SK-N-SH treated with all-trans-retinoic acid at 6 μM for 48 hours (cell line): ENCODE measurements around the gene MYH14.

ENCODE experiments used
- ATAC-seq: fragments of 200-7000 bp; cut with Tn5 transposase; 3 replicates; pipeline ENCODE4 v1.9.1; 2020; ENCODE audit warnings: mild to moderate bottlenecking, moderate library complexity
- ARNTL ChIP-seq: fragments of 450-650 bp; formaldehyde crosslinking; IDR thresholded peaks from 2 replicates; pipeline ENCODE4 v1.5.0; 2020; ENCODE audit warnings: low read depth, mild to moderate bottlenecking, moderate library complexity, borderline replicate concordance
- CREB5 ChIP-seq: fragments of 250-450 bp; sonication (Bioruptor Pico); IDR thresholded peaks from 2 replicates; pipeline ENCODE4 v1.5.1; 2020; ENCODE audit warnings: low read depth, mild to moderate bottlenecking, moderate library complexity
- CSDC2 ChIP-seq: fragments of 250-450 bp; sonication (Bioruptor Pico); IDR thresholded peaks from 2 replicates; pipeline ENCODE4 v1.5.0; 2020; ENCODE audit warnings: mild to moderate bottlenecking, moderate library complexity
- CSRNP3 ChIP-seq: fragments of 250-450 bp; sonication (Bioruptor Pico); IDR thresholded peaks from 2 replicates; pipeline ENCODE4 v1.5.1; 2021; ENCODE audit warnings: mild to moderate bottlenecking, moderate library complexity
- ESRRG ChIP-seq: fragments of 250-450 bp; sonication (Bioruptor Pico); IDR thresholded peaks from 2 replicates; pipeline ENCODE4 v1.6.1; 2021; ENCODE audit warnings: mild to moderate bottlenecking
- GLIS3 ChIP-seq: fragments of 250-450 bp; sonication (Bioruptor Pico); IDR thresholded peaks from 2 replicates; pipeline ENCODE4 v1.5.0; 2020; ENCODE audit warnings: mild to moderate bottlenecking, moderate library complexity
- ISL1 ChIP-seq: fragments of 250-450 bp; sonication (Bioruptor Pico); IDR thresholded peaks from 2 replicates; pipeline ENCODE4 v2.1.2; 2022; ENCODE audit warnings: mild to moderate bottlenecking, moderate library complexity
- OSR1 ChIP-seq: fragments of 250-450 bp; sonication (Bioruptor Pico); IDR thresholded peaks from 2 replicates; pipeline ENCODE4 v1.8.0; 2022; ENCODE audit warnings: moderate library complexity, mild to moderate bottlenecking, inconsistent platforms
- POU6F1 ChIP-seq: fragments of 250-450 bp; sonication (Bioruptor Pico); IDR thresholded peaks from 2 replicates; pipeline ENCODE4 v1.8.0; 2021; ENCODE audit warnings: low read depth, mild to moderate bottlenecking, moderate library complexity, borderline replicate concordance
- RARB ChIP-seq: fragments of 250-450 bp; sonication (Bioruptor Pico); IDR thresholded peaks from 2 replicates; pipeline ENCODE4 v1.8.0; 2021; ENCODE audit warnings: mild to moderate bottlenecking, moderate library complexity
- SNAI2 ChIP-seq: fragments of 250-450 bp; sonication (Bioruptor Pico); IDR thresholded peaks from 2 replicates; pipeline ENCODE4 v1.5.0; 2020; ENCODE audit warnings: mild to moderate bottlenecking, moderate library complexity
- TCF4 ChIP-seq: fragments of 250-450 bp; sonication (Bioruptor Pico); IDR thresholded peaks from 2 replicates; pipeline ENCODE4 v1.8.0; 2021; ENCODE audit warnings: mild to moderate bottlenecking, moderate library complexity, borderline replicate concordance
- ZC3H10 ChIP-seq: fragments of 250-450 bp; sonication (Bioruptor Pico); IDR thresholded peaks from 2 replicates; pipeline ENCODE4 v1.5.1; 2021; ENCODE audit warnings: mild to moderate bottlenecking, moderate library complexity
- ZFP3 ChIP-seq: fragments of 250-450 bp; sonication (Bioruptor Pico); IDR thresholded peaks from 2 replicates; pipeline ENCODE4 v1.5.0; 2020; ENCODE audit warnings: mild to moderate bottlenecking, moderate library complexity
- ZFP30 ChIP-seq: fragments of 450-650 bp; formaldehyde crosslinking; IDR thresholded peaks from 2 replicates; pipeline ENCODE4 v1.5.0; 2022; ENCODE audit warnings: mild to moderate bottlenecking, moderate library complexity
- ZNF565 ChIP-seq: fragments of 450-650 bp; formaldehyde crosslinking; conservative IDR thresholded peaks from 2 replicates; pipeline ENCODE4 v1.5.0; 2020; ENCODE audit warnings: low read depth, mild to moderate bottlenecking, moderate library complexity
- ZNF70 ChIP-seq: fragments of 450-650 bp; formaldehyde crosslinking; IDR thresholded peaks from 2 replicates; pipeline ENCODE4 v1.5.0; 2020; ENCODE audit warnings: mild to moderate bottlenecking, moderate library complexity
- ZNF8 ChIP-seq: fragments of 450-650 bp; formaldehyde crosslinking; IDR thresholded peaks from 2 replicates; pipeline ENCODE4 v1.5.0; 2020; ENCODE audit warnings: mild to moderate bottlenecking, moderate library complexity

Gene MYH14

GRCh38 chr19:50244695-50245094 is 41.3 kb downstream of the MYH14 start:
- TF ChIP-seq ZNF70 (CRISPR knock-in tag) = no peak
- no peak for ATAC-seq

- no peak for ATAC-seq
- TF ChIP-seq ZNF8 (CRISPR knock-in tag) (no peak), SNAI2 (CRISPR knock-in tag) (no peak), ISL1 (CRISPR knock-in tag) (no peak), ZC3H10 (CRISPR knock-in tag) (no peak), ZFP30 (CRISPR knock-in tag) (no peak), ZNF565 (CRISPR knock-in tag) (no peak), CREB5 (CRISPR knock-in tag) (no peak), GLIS3 (CRISPR knock-in tag) (no peak), ESRRG (CRISPR knock-in tag) (no peak)
These were observed 45.0 kb downstream of the MYH14 start for GRCh38 chr19:50248413-50248812.

- no peak for ATAC-seq
- no peak for TF ChIP-seq OSR1 (CRISPR knock-in tag)
- no peak for TF ChIP-seq ZNF8 (CRISPR knock-in tag)
- TF ChIP-seq TCF4 (CRISPR knock-in tag) = no peak
- TF ChIP-seq ISL1 (CRISPR knock-in tag) = no peak
- no peak for TF ChIP-seq ARNTL
- no peak for TF ChIP-seq POU6F1
- TF ChIP-seq CREB5 (CRISPR knock-in tag) = no peak
These were observed 45.4 kb downstream of the MYH14 start for GRCh38 chr19:50248826-50249225.

GRCh38 chr19:50249636-50250035 is 46.2 kb downstream of the MYH14 start:
- no peak; the same call in 2 of the 3 replicates for ATAC-seq

More at GRCh38 chr19:50249636-50250035, 46.2 kb downstream of the MYH14 start:
- TF ChIP-seq ZNF565 (CRISPR knock-in tag) (no peak), CSDC2 (CRISPR knock-in tag) (no peak), ZNF70 (CRISPR knock-in tag) (no peak), SNAI2 (CRISPR knock-in tag) (no peak), RARB (CRISPR knock-in tag) (no peak), ZFP3 (no peak), CSRNP3 (CRISPR knock-in tag) (no peak), OSR1 (CRISPR knock-in tag) (no peak), POU6F1 (no peak), ESRRG (CRISPR knock-in tag) (no peak), ARNTL (no peak), GLIS3 (CRISPR knock-in tag) (no peak)
- TF ChIP-seq, all 23 proteins: peak for 0
